GM12892 (cell line): ENCODE data around the gene PCGF3.
"Not testable (repeated sequence)": the region's sequence is repeated elsewhere in the genome, so short reads cannot be mapped to it uniquely, and the experiment has no call there.

Source experiments
- DNase-seq: peaks from one replicate; pipeline ENCODE4 v3.0.0; 2011; ENCODE audit not compliant: insufficient read length
- FAIRE-seq: peaks from 2 replicates; lab custom pipeline; 2011; peaks lifted over from hg19 to GRCh38; lab: Jason Lieb, UNC
- POLR2A ChIP-seq: IDR thresholded peaks from 2 replicates; pipeline ENCODE4 v1.6.1; 2011; ENCODE audit warnings: low read depth, low read length, control low read depth
- POLR2AphosphoS5 ChIP-seq: IDR thresholded peaks from 2 replicates; pipeline ENCODE4 v1.6.1; 2011; ENCODE audit warnings: low read depth, low read length, control low read depth
- TAF1 ChIP-seq: IDR thresholded peaks from 2 replicates; pipeline ENCODE4 v1.6.1; 2011; ENCODE audit warnings: low read depth, mild to moderate bottlenecking, control low read depth, low read length, borderline replicate concordance

The PCGF3 gene

DNA sequence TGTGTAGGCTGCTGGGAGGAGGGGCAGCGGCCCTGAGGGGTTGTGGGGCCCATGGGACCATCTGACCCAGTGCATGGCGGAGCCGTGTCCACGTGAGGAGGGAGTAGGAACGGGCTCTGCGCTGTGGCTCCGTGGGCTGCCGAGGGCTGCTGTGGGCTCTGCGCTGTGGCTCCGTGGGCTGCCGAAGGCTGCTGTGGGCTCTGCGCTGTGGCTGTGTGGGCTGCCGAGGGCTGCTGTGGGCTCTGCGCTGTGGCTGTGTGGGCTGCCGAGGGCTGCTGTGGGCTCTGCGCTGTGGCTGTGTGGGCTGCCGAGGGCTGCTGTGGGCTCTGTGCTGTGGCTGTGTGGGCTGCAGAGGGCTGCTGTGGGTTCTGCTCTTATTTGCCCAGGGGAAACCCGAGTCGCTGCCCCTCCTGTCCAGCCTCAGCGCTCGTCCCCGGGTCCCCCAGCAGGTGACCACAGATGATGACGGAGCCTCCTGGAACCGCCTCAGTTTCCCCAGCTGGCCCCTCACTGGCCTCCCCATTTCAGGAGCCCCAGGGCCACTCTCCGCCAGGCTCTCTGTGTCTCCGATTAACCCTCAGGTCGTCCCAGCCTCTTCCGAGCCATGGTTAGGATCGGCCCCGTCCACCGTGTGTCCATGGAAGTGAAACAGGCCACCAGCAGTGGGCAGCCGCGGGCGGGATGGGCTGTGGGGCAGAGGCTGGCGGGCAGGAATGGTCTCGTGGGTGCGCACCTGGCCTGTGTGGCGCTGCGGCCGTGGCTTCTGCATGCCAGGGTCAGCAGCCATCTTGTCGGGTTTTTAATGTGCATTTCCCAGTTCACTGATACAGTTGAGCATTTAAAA, 20.0 kb downstream of the PCGF3 start:
- DNase-seq: no peak
- FAIRE-seq: no peak
- no peak for TF ChIP-seq POLR2AphosphoS5
- no peak for TF ChIP-seq POLR2A
- TF ChIP-seq TAF1: no peak

- no peak for FAIRE-seq
- DNase-seq: no peak
- TF ChIP-seq POLR2A (no peak), POLR2AphosphoS5 (no peak), TAF1 (no peak)
Observed at GRCh38 chr4:726235-726787, 20.7 kb downstream of the PCGF3 start.

GRCh38 chr4:726838-727237, 21.2 kb downstream of the PCGF3 start:
- no peak for DNase-seq
- no peak for FAIRE-seq
- TF ChIP-seq TAF1 (no peak), POLR2A (no peak), POLR2AphosphoS5 (no peak)

GRCh38 chr4:727576-727975, 21.9 kb downstream of the PCGF3 start:
- DNase-seq (no peak), FAIRE-seq (no peak)
- no peak for TF ChIP-seq TAF1
- no peak for TF ChIP-seq POLR2AphosphoS5
- no peak for TF ChIP-seq POLR2A

DNA sequence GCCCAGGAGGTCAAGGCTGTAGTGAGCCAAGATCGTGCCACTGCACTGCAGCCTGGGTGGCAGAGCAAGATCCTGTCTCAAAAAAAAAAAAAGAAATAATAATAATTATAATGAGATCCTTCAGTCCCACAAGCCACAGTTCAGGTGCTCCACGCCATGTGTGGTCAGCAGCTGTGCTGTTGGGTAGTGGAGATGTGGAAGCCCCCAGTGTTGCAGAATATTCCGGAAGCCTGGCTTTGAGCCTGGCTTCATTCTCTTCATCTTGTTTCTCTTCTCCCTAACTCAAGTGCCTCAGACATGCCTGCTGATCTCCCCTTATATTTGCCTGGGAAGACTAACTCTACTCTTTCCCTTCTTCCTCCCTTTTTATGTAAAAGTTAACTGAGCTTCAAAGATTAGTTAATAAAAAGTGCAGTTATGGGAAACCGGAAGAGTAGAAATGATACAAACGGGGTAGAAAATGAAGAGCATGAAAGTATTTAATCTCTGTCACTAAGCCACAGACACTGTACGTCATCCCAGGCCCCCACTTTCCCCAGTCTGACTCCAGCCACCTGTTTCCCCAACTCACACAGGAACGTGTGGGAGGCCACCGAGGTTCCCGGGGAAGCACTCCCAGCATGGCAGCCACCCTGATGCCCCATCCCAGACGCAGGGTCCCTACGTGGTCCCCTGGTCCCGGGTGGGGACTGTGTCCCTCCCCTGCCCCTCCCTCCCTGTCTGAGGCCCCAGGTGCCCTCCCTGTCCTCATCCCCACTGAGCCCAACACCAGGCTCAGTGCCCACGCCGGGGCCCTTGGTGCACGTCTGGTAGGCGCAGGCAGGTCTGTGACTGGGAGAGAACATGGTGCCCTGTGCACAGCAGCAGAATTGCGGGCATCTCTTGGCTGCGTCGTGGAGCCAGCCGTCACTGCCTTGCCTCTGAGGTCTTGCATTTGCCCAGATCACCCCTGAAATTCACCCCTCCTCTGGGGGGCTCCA, 24.0 kb downstream of the PCGF3 start:
- FAIRE-seq (no peak), DNase-seq (no peak)
- no peak for TF ChIP-seq TAF1
- no peak for TF ChIP-seq POLR2AphosphoS5
- TF ChIP-seq POLR2A: no peak

DNA sequence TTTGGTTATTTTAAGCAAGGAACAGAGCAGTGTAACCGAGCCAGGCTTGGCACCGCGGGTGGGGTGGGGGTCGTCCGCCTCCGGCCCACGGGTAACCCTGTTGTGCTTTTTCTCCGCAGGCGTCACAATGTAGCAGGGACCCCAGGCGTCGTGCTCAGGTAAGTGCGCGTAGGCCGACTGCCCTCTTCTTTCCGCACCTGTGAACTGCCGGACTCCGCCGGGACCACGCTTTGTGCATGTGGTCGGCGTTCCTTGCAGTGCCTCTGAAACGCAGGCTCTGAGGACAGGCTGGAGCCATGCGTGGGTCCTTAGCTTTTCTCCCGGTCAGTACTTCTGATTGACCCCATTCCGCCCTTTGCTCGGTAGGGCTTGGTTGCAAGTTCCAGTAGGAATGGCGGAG, 24.9 kb downstream of the PCGF3 start:
- DNase-seq (no peak), FAIRE-seq (no peak)
- TF ChIP-seq TAF1: no peak
- no peak for TF ChIP-seq POLR2AphosphoS5
- no peak for TF ChIP-seq POLR2A

DNA sequence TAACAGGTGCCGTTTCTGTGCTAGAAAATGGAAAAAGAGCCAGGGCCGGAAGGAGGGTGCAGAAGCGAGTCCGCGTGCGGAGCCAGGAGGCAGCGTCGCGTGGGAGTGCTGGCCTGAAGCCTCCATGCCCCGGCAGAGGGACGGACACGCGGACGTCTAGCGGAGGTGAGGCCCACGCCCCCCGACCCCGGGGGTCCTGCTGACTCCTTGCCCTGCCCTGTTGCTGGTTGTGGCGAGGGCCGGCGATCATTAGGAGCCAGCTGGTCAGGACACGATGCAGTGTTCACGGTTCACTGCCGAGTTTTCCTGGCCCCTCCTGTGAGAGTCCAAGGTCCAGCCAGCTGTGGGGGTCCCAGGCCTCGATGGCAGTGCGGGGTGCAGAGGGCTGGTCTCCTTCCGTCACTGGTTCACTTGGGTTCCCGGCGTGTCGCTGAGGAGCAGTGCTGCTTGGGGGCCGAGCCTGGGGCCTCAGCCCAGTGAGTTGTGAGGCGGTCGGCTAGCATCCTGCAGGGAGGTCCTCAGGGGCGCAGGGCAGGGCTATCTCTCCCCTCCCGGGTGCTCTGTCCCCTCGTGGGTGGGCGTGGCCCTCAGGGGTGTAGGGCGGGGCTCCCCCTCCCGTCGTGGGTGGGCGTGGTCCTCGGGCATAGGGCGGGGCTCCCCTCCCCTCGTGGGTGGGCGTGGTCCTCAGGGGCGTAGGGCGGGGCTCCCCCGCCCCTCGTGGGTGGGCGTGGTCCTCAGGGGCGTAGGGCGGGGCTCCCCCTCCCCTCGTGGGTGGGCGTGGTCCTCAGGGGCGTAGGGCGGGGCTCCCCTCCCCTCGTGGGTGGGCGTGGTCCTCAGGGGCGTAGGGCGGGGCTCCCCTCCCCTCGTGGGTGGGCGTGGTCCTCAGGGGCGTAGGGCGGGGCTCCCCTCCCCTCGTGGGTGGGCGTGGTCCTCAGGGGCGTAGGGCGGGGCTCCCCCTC, 25.6 kb downstream of the PCGF3 start:
- not testable (repeated sequence) for FAIRE-seq, DNase-seq

- FAIRE-seq, DNase-seq: not testable (repeated sequence)
Observed at GRCh38 chr4:731954-732353, 26.3 kb downstream of the PCGF3 start.

DNA sequence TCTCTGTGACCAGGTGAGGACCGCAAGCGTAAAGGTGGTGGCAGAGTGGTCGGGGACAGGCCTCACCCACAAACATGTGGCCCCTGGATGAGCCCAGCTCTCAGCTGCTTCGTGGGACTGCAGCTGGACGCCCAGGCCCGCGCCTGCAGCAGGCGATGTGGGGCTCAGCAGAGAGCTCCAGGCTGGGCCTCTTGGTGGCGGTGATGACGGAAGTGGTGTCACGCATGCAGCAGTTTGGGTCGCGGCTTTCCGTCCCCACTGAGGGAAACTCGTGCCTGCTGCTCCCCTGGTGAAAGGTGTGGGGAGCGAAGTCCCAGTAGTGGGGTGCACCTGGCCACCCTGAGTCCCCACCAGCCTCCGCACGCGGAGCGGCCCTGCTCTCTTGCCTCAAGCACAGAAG, 26.9 kb downstream of the PCGF3 start:
- DNase-seq (no peak), FAIRE-seq (no peak)

DNA sequence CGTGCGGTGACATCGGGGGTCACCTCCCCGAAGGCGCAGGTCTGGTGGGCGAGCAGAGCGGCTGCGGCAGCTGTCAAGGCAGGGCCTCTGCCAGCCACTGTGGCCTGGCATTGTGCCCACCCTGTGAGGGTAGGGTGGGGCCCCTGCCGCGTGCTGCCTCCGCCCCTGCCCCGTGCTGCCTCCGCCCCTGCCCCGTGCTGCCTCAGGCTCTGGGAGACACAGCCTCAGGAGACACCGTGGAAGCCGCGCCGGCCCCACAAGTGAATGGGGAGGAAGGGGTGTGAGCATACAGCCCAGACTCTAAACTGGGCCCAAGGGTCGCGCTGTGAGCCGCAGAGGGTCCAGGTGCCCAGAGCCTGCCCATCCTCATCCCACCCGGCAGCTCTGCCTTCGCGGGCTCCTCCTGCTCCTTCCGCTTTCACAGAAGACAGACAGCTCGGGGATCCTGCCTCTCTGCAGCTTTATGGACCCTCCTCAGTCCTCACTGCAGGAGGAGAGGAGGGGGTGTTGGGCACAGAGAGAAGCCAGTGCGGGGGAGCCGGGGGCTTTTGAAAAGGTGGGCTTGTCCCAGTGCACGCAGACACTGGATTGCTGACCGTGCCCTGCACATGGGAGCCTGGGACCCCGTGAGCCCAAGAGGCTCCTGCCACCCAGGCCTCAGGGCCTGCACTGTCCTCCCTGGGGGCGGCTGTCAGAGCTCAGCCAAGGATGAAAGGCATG, 27.4 kb downstream of the PCGF3 start:
- FAIRE-seq (no peak), DNase-seq (no peak)
- TF ChIP-seq TAF1 (no peak), POLR2A (no peak), POLR2AphosphoS5 (no peak)

More for the DNA sequence above, 26.9 kb downstream of the PCGF3 start:
- TF ChIP-seq POLR2AphosphoS5 (no peak), POLR2A (no peak), TAF1 (no peak)
